ENCODE measurements around the gene ODF2L.
"Not testable (repeated sequence)": the region's sequence is repeated elsewhere in the genome, so short reads cannot be mapped to it uniquely, and the experiment has no call there.

ODF2L gene

DNA sequence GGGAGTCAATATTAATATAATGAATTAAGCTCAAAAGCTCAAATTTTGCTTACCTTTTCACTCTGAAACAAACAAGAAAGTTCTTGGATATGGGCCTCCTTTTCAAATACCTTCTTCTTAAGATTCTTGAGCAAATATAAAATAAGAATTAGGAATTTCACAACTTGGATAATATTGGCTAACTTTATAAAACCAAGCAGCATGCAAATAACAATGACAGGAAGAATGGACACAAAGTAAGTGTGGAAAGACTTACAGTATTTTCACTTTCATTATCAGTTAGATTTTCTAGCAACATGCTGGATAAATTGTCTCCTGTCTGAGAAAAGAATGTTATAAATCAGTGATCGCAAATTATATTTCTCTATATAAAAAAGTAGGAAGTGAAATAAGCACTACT is 13.2 kb downstream of the ODF2L start:
- DNase-seq: no peak

DNA sequence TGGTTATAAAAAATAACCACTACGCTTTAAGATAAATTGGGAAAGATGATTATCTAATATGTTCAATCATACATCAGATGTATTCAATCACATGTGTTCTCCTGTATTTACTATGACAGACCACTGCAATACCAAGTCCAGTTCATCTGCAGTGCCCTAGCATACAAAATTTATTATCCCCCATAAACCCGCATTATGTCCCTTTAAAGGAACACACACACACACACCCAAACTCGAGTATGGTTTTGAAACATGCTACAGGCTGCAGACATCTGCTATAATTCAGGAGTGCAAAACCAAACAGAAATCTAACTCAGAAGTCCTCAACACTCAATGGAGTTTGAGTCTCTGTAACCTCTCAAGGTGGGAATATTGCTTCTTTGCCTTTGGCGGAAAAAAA is 14.9 kb downstream of the ODF2L start:
- DNase-seq: no peak

GRCh38 chr1:86380257-86380861 is 15.8 kb downstream of the ODF2L start:
- DNase-seq: no peak

GRCh38 chr1:86378813-86379212 is 17.3 kb downstream of the ODF2L start:
- DNase-seq: no peak

DNA sequence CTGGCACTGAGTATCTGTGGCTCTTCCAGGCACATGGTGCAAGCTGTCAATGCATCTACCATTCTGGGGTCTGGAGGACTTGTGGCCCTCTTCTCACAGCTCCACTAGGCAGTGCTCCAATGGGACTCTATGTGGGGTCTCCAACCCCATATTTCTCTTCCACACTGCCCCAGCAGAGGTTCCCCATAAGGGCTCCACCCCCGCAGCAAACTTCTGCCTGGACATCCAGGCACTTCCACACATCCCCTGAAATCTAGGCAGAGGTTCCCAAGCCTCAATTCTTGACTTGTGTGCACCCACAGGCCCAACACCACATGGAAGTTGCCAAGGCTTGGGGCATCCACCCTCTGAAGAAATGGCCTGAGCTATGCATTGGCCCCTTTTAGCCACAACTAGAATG is 18.8 kb downstream of the ODF2L start:
- no peak for DNase-seq

DNA sequence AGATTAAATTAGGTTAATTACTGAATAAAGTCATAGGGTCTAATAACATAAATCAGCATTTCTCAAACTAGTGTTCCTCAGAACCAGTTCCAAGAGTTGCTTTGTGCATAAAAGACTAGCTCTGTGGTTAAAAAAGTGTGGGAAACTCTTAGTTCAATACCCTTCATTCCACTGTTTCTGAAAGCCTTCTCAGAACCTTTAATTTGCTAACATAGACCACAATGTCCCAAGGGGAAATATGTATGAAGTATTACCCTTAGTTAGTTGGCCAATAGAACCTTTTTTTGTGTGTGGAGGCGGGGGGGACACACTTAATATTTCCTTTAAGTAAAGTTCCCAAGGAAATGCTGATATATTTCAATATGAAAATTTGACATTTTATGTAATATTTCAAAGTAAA is 20.4 kb downstream of the ODF2L start:
- DNase-seq: no peak

DNA sequence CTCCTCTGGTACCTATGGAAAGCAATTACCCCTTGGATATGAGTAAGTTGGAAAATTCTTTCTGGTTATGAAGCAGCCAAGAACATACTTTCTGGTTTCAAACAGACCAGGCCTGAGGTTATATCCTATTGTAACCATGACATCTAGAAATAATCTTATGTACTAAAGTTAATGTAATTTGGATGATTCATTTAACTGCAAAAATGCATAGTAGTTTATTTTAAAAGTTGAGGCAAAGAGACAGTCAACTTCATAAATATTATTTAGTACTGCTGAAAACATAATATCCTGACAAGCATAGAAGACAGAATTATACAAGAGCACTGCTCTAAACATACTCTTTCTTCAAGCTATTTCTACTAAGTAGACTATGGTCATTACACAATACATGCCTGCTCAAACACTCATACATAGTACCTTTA is 25.5 kb downstream of the ODF2L start:
- DNase-seq: no peak

DNA sequence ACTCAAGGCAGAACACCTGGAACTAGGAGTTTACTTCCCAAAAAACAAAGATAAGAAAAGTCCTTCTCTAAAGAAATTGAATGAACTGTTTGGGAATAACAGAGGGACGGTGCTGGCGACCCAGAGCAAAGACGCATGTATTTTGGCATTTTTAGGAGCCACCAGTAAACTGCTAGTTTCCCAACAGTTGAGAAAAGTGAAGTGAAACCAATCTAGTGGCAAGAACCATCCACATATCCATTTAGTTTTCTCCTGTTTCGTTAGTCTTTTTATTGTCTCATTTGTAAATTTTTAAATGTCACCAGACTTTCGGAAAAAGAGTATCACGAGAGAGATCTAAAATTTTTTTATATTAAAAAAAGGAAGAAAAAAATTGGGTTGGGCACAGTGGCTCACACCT is 30.2 kb downstream of the ODF2L start:
- DNase-seq: no peak

DNA sequence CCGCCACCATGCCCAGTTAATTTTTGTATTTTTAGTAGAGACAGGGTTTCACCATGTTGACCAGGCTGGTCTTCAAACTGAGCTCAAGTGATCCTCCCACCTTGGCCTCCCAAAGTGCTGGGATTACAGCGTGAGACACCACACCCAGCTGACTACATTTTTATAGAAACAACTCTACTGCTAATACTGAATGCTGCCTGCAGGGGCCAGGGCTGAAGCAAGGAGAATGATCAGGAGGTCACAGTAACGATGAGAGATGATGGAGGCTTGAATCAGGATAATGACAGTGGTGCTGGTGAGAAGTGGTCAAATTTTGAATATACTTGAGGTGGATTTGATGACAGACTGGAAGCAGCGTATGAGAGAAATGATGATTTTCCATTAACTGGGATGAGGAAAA is 33.3 kb downstream of the ODF2L start:
- no peak for DNase-seq

DNA sequence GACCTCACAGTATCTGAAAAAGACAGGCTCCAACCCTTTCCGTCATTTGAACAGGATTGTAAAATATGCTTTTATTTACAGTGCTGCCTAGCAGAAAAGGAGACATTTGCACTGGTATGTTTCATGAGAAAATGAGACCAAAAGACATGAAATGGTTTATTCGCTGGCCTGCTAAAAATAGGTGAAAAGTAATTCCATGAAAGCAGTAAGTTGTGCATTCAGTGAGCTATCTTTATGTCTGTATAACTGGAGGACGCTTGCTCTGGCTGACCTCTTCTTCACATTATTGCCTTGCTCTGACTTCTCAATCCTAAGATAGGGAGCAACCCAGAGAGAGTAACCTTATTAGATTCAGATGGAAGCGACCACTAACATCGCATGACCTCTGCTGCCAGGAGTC is 38.3 kb downstream of the ODF2L start:
- no peak for DNase-seq

- no peak for DNase-seq
These were observed 39.9 kb downstream of the ODF2L start for GRCh38 chr1:86356247-86356646.

- DNase-seq: no peak
These were observed 44.0 kb downstream of the ODF2L start for GRCh38 chr1:86352086-86352485.

- not testable (repeated sequence) for DNase-seq
These were observed 45.9 kb downstream of the ODF2L start for GRCh38 chr1:86350230-86350629.

GRCh38 chr1:86346388-86346787 is 49.7 kb downstream of the ODF2L start:
- no peak for DNase-seq

- no peak for DNase-seq
These were observed 51.1 kb downstream of the ODF2L start for GRCh38 chr1:86345042-86345441.

- no peak for DNase-seq
These were observed 56.2 kb downstream of the ODF2L start for GRCh38 chr1:86339906-86340305.

DNA sequence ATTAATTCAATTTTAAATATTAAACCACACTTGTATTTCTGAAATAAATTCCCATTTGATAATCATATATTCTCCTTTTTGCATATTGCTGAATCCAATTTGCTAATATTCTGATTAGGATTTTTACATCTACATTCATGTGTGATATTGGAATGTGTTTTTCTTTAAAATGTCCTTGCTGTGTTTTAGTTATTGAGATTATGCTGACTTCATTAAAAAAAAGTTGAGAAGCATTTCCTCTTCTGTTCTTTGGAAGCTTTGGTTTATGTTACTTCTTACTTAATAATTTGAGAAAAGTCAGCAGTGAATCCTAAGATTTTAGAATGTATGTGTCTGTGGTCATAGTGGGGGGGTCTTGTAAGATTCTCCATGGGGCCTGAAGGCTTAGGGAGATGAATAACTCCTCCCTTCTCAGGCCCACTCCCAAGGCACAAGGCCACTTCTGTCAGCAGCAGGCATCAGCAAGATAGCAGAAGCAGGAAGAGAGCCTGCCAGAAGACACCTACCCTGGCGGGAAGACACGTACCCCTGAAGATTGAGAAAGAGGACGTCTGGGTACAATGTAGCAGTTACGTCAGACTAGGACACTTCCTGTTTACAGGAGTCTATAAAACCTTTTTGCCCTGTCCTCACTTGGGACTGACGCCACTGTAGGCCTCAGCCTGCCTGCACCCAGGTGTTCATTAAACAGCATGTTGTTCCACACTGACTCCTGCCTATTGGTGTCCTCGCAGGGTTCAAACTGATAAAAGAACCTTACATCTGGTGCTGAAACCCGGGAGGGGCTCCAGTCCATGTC is 56.9 kb downstream of the ODF2L start:
- DNase-seq: no peak

DNA sequence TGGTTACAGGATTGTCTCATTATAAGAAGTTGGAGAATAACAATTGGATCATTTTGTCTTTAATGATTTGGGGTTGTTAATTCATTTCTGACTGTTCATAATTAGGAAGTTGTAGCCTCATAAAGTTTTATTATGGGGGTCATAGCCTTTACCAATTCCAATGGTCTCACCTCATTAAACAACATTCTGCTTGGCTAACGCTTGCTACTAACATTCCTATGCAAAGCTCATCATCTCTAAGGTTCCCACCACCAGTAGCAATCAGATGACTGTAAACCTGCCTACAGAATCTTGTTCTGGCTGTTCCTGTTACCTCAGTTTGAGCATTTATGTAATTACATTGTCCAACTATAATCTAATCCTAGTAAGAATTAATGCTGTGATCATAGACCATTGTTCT is 60.2 kb downstream of the ODF2L start:
- no peak for DNase-seq

GRCh38 chr1:86325264-86325663 is 70.9 kb downstream of the ODF2L start:
- no peak for DNase-seq

DNA sequence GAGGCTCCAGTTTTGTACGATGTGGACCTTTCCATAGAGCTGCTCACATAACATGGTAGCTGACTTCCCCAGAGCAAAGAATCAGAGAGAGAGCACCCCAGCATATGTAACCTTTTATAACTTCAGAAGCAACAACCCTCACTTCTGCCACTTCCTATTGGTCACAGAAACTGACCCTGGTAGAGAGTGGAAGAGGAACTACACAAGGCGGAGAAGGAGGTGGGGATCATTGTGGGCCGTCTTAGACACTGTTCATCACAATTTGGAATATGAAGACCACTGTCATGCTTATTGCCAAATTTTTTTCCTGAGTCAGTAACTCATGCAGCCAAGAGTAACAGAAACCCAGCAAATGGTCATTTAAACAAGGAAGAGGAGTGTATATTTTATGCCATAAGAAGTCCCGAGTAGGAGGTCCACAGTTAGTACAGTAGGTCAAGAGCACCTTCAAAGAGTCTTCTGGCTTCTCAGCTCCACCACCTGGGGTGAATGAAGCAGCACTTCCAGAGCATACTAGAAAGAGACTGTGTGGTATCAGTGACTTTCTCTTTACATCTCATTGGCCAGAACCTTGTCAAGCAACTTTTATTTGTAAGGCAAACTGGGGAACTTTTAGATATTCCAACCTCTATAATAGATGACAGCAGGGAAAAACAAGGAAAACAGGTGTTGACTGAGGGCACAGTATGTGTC is 71.8 kb downstream of the ODF2L start:
- no peak for DNase-seq

DNA sequence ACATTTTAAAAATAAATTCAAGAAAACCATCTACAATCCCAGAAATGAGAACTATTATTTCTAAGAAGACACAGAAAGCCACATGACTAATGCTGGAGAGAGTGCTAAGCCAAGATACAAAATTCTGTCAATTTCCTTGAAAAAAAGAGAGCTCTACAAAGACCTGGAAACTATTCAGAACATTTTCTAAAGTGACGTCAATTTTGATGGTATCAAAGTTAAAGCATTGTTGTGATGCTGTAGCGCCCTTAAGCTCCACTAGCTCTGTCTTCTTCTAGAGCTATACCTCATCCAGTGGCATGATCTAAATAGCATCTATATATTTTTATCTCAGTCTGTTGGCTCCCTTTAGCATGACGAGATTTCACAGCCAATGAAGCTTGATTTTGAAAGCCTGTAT is 73.9 kb downstream of the ODF2L start:
- DNase-seq: no peak

GRCh38 chr1:86318436-86318835 is 77.7 kb downstream of the ODF2L start:
- DNase-seq: no peak

DNA sequence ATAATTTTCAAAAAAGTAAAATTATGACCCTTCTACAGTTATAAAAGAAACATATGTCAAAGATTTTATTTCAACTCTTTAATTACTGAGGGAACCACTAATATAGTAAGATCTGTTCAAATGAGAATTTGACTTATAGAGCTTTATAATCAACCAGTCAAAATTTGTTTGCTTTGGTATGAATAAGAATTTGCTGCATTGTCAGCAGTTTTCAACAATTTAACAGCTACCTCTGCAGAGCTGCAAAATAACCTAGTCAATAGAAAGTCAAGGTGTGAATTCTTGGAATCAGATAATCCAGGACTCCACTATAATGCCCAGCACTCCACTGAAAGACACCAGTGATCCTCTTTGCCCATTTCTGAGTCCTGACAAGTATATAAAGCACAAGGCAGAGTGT is 78.2 kb downstream of the ODF2L start:
- DNase-seq: no peak

- no peak for DNase-seq
These were observed 90.4 kb downstream of the ODF2L start for GRCh38 chr1:86305731-86306130.
